SU-DHL-6 (cell line): ENCODE measurements around the gene IRGM.

Source experiments
- EZH2phosphoT487 ChIP-seq: fragments of 200-600 bp; sonication (generic), shearing (Covaris generic); conservative IDR thresholded peaks from 2 replicates; pipeline ENCODE4 v1.6.1; 2018; ENCODE audit warnings: mild to moderate bottlenecking, antibody characterized with exemption, low read length, moderate library complexity, mixed read lengths
- TF ChIP-seq, protein P1 (sequence below): fragments of 200-600 bp; sonication (generic); IDR thresholded peaks from one replicate; pipeline ENCODE4 v1.5.1; 2017; ENCODE audit warnings: antibody characterized with exemption, mild to moderate bottlenecking, low read length, moderate library complexity; ENCODE audit not compliant: insufficient read depth, poor library complexity, severe bottlenecking

- TF ChIP-seq, protein P1, sequence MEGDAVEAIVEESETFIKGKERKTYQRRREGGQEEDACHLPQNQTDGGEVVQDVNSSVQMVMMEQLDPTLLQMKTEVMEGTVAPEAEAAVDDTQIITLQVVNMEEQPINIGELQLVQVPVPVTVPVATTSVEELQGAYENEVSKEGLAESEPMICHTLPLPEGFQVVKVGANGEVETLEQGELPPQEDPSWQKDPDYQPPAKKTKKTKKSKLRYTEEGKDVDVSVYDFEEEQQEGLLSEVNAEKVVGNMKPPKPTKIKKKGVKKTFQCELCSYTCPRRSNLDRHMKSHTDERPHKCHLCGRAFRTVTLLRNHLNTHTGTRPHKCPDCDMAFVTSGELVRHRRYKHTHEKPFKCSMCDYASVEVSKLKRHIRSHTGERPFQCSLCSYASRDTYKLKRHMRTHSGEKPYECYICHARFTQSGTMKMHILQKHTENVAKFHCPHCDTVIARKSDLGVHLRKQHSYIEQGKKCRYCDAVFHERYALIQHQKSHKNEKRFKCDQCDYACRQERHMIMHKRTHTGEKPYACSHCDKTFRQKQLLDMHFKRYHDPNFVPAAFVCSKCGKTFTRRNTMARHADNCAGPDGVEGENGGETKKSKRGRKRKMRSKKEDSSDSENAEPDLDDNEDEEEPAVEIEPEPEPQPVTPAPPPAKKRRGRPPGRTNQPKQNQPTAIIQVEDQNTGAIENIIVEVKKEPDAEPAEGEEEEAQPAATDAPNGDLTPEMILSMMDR: no peak
- TF ChIP-seq EZH2phosphoT487: no peak
Measured at GRCh38 chr5:150879358-150879757, 33.0 kb downstream of the IRGM start.
